Esophagus squamous epithelium (tissue), 4 donors: ENCODE results near the gene ANXA7.

Experiments used
- CTCF ChIP-seq, 6 experiments: fragments of 450-650 bp in 4 of 6; fragments of 200-600 bp in 2 of 6; sonication (generic) in 2 of 6; IDR thresholded peaks; one replicate each; pipeline ENCODE4 v1.5.1; 2016 to 2019; ENCODE audit warnings: antibody characterized with exemption in 6 of 6, mild to moderate bottlenecking in 4 of 6, moderate library complexity in 4 of 6
- POLR2A ChIP-seq, 4 donors: fragments of 450-650 bp; IDR thresholded peaks; one replicate each; pipeline ENCODE4 v1.6.1; 2017; ENCODE audit warnings: antibody characterized with exemption in 4 of 4, mild to moderate bottlenecking in 4 of 4, moderate library complexity in 3 of 4

- TF ChIP-seq CTCF (IDR thresholded peaks at IDR 0.05) (no peak), POLR2A (IDR thresholded peaks at IDR 0.05) (no peak)
These were observed 10.6 kb upstream of the ANXA7 start for GRCh38 chr10:73424478-73424877.
